HepG2 (cell line): ENCODE measurements around the gene MAMLD1. TPM values are rescaled to one million over a fixed set of nuclear protein-coding genes. Genes with fewer than 3 reads are reported as not detected.

Experiments used
- DNMT1 ChIP-seq: sonication (generic); formaldehyde crosslinking; IDR thresholded peaks from 2 replicates; pipeline ENCODE4 v1.5.1; 2020; ENCODE audit warnings: mild to moderate bottlenecking, missing genetic modification reagents
- GTF3A ChIP-seq: sonication (generic); formaldehyde crosslinking; conservative IDR thresholded peaks from 2 replicates; pipeline ENCODE4 v1.4.0; 2020; ENCODE audit warnings: mild to moderate bottlenecking, missing genetic modification reagents
- ZNF678 ChIP-seq: sonication (generic); formaldehyde crosslinking; IDR thresholded peaks from 2 replicates; pipeline ENCODE4 v1.4.0; 2020; ENCODE audit warnings: mild to moderate bottlenecking, missing genetic modification reagents
- ZNF766 ChIP-seq: sonication (generic); formaldehyde crosslinking; IDR thresholded peaks from 2 replicates; pipeline ENCODE4 v1.5.0; 2020; ENCODE audit warnings: missing genetic modification reagents, borderline replicate concordance
- polyA plus RNA-seq, 8 experiments: library from polyadenylated mRNA; depleted of rRNA in 3 of 8; stranded (reverse) in 7 of 8; unstranded in 1 of 8; fragments of >200 nt; fragmentation: Illumina TruSeq in 4 of 8; extraction: Trizol in 4 of 8; gene quantifications; 2 replicates each; pipeline versions ENCODE4 v1.2.1 to v1.2.3, GENCODE V29; 2011 to 2016; ENCODE audit warnings: low read depth in 4 of 8, missing spikeins in 1 of 8, mixed read lengths in 1 of 8; ENCODE audit not compliant: insufficient read depth in 1 of 8
- total RNA-seq, 5 experiments: library from RNA; depleted of rRNA; stranded (reverse); fragments of >200 nt; fragmentation: Illumina TruSeq; extraction: Trizol; gene quantifications; 2 replicates each; pipeline ENCODE4 v1.2.3, GENCODE V29; 2016; ENCODE audit warnings: low read depth in 1 of 5
- TF ChIP-seq, protein P1 (sequence below): sonication (generic); formaldehyde crosslinking; IDR thresholded peaks from 2 replicates; pipeline ENCODE4 v1.4.0; 2020; ENCODE audit warnings: missing genetic modification reagents, borderline replicate concordance
- TF ChIP-seq, protein P2 (sequence below), 2 experiments: sonication (generic) in 1 of 2; formaldehyde crosslinking in 1 of 2; IDR thresholded peaks; 2 replicates each; pipeline versions ENCODE4 v1.4.0 to v1.6.1; 2016 to 2020; ENCODE audit warnings: borderline replicate concordance in 1 of 2, low read depth in 1 of 2, mild to moderate bottlenecking in 1 of 2, missing genetic modification reagents in 1 of 2
- TF ChIP-seq, protein P3 (sequence below): sonication (generic); formaldehyde crosslinking; IDR thresholded peaks from 2 replicates; pipeline ENCODE4 v1.4.0; 2020; ENCODE audit warnings: missing genetic modification reagents

MAMLD1 gene
- total and polyA plus RNA-seq, 2 of the 13 experiments (the other 11 are each of a cell fraction or from before 2014, with no cell fraction given) = not detected

DNA sequence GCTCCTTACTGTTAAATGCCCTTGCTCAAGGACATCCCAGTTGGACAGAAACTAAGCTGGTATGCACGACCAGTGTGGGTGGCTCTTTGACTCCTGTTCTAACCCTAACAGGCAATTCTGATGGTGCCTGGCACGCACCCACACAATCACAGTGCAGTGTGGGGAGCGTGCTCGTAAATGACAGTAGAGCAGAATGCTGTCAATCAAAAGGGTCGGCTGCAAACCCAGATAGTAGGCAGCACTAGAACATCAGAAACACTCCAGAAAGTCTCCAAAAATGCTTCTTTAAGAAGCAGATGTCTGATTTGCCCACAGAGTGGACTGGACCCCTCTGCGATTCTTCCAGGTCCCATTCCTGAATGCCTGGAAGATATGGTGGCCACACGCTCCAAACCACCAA lies 167.7 kb downstream of the MAMLD1 start (continued):
- TF ChIP-seq, protein P1, sequence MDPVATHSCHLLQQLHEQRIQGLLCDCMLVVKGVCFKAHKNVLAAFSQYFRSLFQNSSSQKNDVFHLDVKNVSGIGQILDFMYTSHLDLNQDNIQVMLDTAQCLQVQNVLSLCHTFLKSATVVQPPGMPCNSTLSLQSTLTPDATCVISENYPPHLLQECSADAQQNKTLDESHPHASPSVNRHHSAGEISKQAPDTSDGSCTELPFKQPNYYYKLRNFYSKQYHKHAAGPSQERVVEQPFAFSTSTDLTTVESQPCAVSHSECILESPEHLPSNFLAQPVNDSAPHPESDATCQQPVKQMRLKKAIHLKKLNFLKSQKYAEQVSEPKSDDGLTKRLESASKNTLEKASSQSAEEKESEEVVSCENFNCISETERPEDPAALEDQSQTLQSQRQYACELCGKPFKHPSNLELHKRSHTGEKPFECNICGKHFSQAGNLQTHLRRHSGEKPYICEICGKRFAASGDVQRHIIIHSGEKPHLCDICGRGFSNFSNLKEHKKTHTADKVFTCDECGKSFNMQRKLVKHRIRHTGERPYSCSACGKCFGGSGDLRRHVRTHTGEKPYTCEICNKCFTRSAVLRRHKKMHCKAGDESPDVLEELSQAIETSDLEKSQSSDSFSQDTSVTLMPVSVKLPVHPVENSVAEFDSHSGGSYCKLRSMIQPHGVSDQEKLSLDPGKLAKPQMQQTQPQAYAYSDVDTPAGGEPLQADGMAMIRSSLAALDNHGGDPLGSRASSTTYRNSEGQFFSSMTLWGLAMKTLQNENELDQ (CRISPR knock-in tag) = no peak
- TF ChIP-seq, protein P2, sequence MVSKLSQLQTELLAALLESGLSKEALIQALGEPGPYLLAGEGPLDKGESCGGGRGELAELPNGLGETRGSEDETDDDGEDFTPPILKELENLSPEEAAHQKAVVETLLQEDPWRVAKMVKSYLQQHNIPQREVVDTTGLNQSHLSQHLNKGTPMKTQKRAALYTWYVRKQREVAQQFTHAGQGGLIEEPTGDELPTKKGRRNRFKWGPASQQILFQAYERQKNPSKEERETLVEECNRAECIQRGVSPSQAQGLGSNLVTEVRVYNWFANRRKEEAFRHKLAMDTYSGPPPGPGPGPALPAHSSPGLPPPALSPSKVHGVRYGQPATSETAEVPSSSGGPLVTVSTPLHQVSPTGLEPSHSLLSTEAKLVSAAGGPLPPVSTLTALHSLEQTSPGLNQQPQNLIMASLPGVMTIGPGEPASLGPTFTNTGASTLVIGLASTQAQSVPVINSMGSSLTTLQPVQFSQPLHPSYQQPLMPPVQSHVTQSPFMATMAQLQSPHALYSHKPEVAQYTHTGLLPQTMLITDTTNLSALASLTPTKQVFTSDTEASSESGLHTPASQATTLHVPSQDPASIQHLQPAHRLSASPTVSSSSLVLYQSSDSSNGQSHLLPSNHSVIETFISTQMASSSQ (IDR thresholded peaks at IDR 0.05; ENCODE audit: low read depth) = no peak
- TF ChIP-seq, protein P2 (CRISPR knock-in tag; IDR thresholded peaks at IDR 0.05; ENCODE audit: borderline replicate concordance) = no peak
- TF ChIP-seq GTF3A = no peak
- no peak for TF ChIP-seq DNMT1 (CRISPR knock-in tag)
- no peak for TF ChIP-seq ZNF678 (CRISPR knock-in tag)
- no peak for TF ChIP-seq ZNF766
- TF ChIP-seq, protein P3, sequence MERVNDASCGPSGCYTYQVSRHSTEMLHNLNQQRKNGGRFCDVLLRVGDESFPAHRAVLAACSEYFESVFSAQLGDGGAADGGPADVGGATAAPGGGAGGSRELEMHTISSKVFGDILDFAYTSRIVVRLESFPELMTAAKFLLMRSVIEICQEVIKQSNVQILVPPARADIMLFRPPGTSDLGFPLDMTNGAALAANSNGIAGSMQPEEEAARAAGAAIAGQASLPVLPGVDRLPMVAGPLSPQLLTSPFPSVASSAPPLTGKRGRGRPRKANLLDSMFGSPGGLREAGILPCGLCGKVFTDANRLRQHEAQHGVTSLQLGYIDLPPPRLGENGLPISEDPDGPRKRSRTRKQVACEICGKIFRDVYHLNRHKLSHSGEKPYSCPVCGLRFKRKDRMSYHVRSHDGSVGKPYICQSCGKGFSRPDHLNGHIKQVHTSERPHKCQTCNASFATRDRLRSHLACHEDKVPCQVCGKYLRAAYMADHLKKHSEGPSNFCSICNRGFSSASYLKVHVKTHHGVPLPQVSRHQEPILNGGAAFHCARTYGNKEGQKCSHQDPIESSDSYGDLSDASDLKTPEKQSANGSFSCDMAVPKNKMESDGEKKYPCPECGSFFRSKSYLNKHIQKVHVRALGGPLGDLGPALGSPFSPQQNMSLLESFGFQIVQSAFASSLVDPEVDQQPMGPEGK (CRISPR knock-in tag) = no peak
